ENCODE results near the gene DLG1. TPM values are rescaled to one million over a fixed set of nuclear protein-coding genes. Genes with fewer than 3 reads are reported as not detected.

The DLG1 gene
- polyA plus RNA-seq, 1 experiment: 58.9 TPM

GRCh38 chr3:197009532-197010019 is 288.8 kb downstream of the DLG1 start:
- Histone ChIP-seq H3K27ac (ENCODE audit: low read depth, low read length) (no peak overlapping the region), H3K27me3 (ENCODE audit: control insufficient read depth, insufficient read depth, low read length) (peaks cover 7% of the 10 kb centered on the region), H3K9me3 (ENCODE audit: control insufficient read depth, insufficient read depth, low read length) (no peaks in the 10 kb centered on the region; the same call in 1 of the 2 replicates), H3K4me3 (ENCODE audit: low read depth, low read length) (no peak overlapping the region)
- ChIA-PET CTCF (interaction anchor here (0.6 kb wide), 1 partner anchor 33 kb away, joined by 3 read pairs; no protein-coding TSS in a partner anchor), POLR2A (no interaction called here)
- DNase-seq (ENCODE audit: low read depth, low spot score): no peak
- no peak for TF ChIP-seq CTCF (IDR thresholded peaks at IDR 0.05; ENCODE audit: low read depth, low read length)

GRCh38 chr3:197008436-197009209 is 289.8 kb downstream of the DLG1 start:
- TF ChIP-seq CTCF (IDR thresholded peaks at IDR 0.05; ENCODE audit: low read depth, low read length): no peak
- H3K27ac ChIP-seq (ENCODE audit: low read depth, low read length): no peak overlapping the region
- no peak overlapping the region for H3K4me3 ChIP-seq (ENCODE audit: low read depth, low read length)
- POLR2A ChIA-PET: no interaction called here
- no peak for DNase-seq (ENCODE audit: low read depth, low spot score)
- CTCF ChIA-PET: interaction anchor here (1.0 kb wide), 1 partner anchor 21 kb away, joined by 4 read pairs; the partner anchor contains the start of gene MELTF
- peaks cover 4% of the 10 kb centered on the region for H3K27me3 ChIP-seq (ENCODE audit: control insufficient read depth, insufficient read depth, low read length)
- no peaks in the 10 kb centered on the region; the same call in 1 of the 2 replicates for H3K9me3 ChIP-seq (ENCODE audit: control insufficient read depth, insufficient read depth, low read length)

- ChIA-PET POLR2A (no interaction called here), CTCF (no interaction called here)
- H3K9me3 ChIP-seq (ENCODE audit: control insufficient read depth, insufficient read depth, low read length): no peaks in the 10 kb centered on the region; the same call in 1 of the 2 replicates
- peaks cover 4% of the 10 kb centered on the region for H3K27me3 ChIP-seq (ENCODE audit: control insufficient read depth, insufficient read depth, low read length)
- H3K4me3 ChIP-seq (ENCODE audit: low read depth, low read length): no peak overlapping the region
- DNase-seq (ENCODE audit: low read depth, low spot score): no peak
- TF ChIP-seq CTCF (IDR thresholded peaks at IDR 0.05; ENCODE audit: low read depth, low read length): no peak
- H3K27ac ChIP-seq (ENCODE audit: low read depth, low read length): no peak overlapping the region
Observed at GRCh38 chr3:197007953-197008352, 290.5 kb downstream of the DLG1 start.

- H3K27me3 ChIP-seq (ENCODE audit: control insufficient read depth, insufficient read depth, low read length): peaks cover 4% of the 10 kb centered on the region
- no peak for TF ChIP-seq CTCF (IDR thresholded peaks at IDR 0.05; ENCODE audit: low read depth, low read length)
- no peaks in the 10 kb centered on the region; the same call in 1 of the 2 replicates for H3K9me3 ChIP-seq (ENCODE audit: control insufficient read depth, insufficient read depth, low read length)
- DNase-seq (ENCODE audit: low read depth, low spot score): no peak
- ChIA-PET CTCF (no interaction called here), POLR2A (no interaction called here)
- no peak overlapping the region for H3K4me3 ChIP-seq (ENCODE audit: low read depth, low read length)
- H3K27ac ChIP-seq (ENCODE audit: low read depth, low read length): no peak overlapping the region
Observed at GRCh38 chr3:197007296-197007940, 291.0 kb downstream of the DLG1 start.

GRCh38 chr3:197006860-197007259 is 291.6 kb downstream of the DLG1 start:
- no peaks in the 10 kb centered on the region; the same call in 1 of the 2 replicates for H3K9me3 ChIP-seq (ENCODE audit: control insufficient read depth, insufficient read depth, low read length)
- H3K4me3 ChIP-seq (ENCODE audit: low read depth, low read length): no peak overlapping the region
- DNase-seq (ENCODE audit: low read depth, low spot score): no peak
- POLR2A ChIA-PET: no interaction called here
- no peak overlapping the region for H3K27ac ChIP-seq (ENCODE audit: low read depth, low read length)
- TF ChIP-seq CTCF (IDR thresholded peaks at IDR 0.05; ENCODE audit: low read depth, low read length): no peak
- H3K27me3 ChIP-seq (ENCODE audit: control insufficient read depth, insufficient read depth, low read length): peaks cover 4% of the 10 kb centered on the region
- CTCF ChIA-PET: no interaction called here

All from AG04450 (cell line).